Activated CD8-positive, alpha-beta T cell treated with anti-CD3 and anti-CD28 coated beads for 36 hours (primary cell): ENCODE results near the gene PSMD2. TPM values are rescaled to one million over a fixed set of nuclear protein-coding genes. Genes with fewer than 3 reads are reported as not detected.
A peak's percentile ranks its signal among the peaks of the same experiment; 100 is the strongest.

Experiments
- ATAC-seq: fragments of 200-7000 bp; cut with Tn5 transposase; one replicate; pipeline ENCODE4 v1.10.0; 2021; ENCODE audit warnings: mild to moderate bottlenecking, moderate library complexity
- CTCF ChIA-PET: fragments of 350-600 bp; sonication (Branson Sonifier 250); formaldehyde crosslinking; loops from one replicate; lab custom pipeline; 2021; ENCODE audit warnings: antibody characterized with exemption; lab: Charles Lee
- POLR2A ChIA-PET: fragments of 350-600 bp; sonication (Branson Sonifier 250); formaldehyde crosslinking; loops from one replicate; lab custom pipeline; 2021; ENCODE audit warnings: antibody characterized with exemption; lab: Charles Lee
- DNase-seq: peaks from one replicate; pipeline ENCODE4 v3.0.0-alpha.2; 2020
- H3K27ac Mint-ChIP-seq: one replicate; pipeline ENCODE4 v1.8.0; 2021; ENCODE audit warnings: mild to moderate bottlenecking, mixed read lengths
- H3K27me3 Mint-ChIP-seq: one replicate; pipeline ENCODE4 v1.8.0; 2021; ENCODE audit warnings: mixed read lengths
- H3K36me3 Mint-ChIP-seq: one replicate; pipeline ENCODE4 v1.8.0; 2021; ENCODE audit warnings: low read depth, mixed read lengths
- H3K4me1 Mint-ChIP-seq: one replicate; pipeline ENCODE4 v1.8.0; 2021; ENCODE audit warnings: low read depth, mixed read lengths
- H3K4me3 Mint-ChIP-seq: one replicate; pipeline ENCODE4 v1.8.0; 2021; ENCODE audit warnings: mild to moderate bottlenecking, moderate library complexity, mixed read lengths
- H3K9me3 Mint-ChIP-seq: one replicate; pipeline ENCODE4 v1.8.0; 2021; ENCODE audit warnings: mixed read lengths
- CTCF ChIP-seq: fragments of 200-600 bp; IDR thresholded peaks from one replicate; pipeline ENCODE4 v1.8.0; 2022; ENCODE audit warnings: antibody characterized with exemption, mild to moderate bottlenecking
- intact Hi-C: fragments of 100-400 bp; cut with micrococcal nuclease; formaldehyde crosslinking; loops from one replicate; pipeline ENCODE4 v1.10.0; 2022
- total RNA-seq, 2 experiments: library from RNA; stranded (reverse); gene quantifications; one replicate each; pipeline ENCODE4 v1.2.3, GENCODE V29; 2021

PSMD2 gene
- total RNA-seq, 2 experiments from 2014 or later = 220 to 221 TPM

GRCh38 chr3:184352149-184352785, 53.2 kb downstream of the PSMD2 start:
- no peaks in the 10 kb centered on the region for H3K36me3 Mint-ChIP-seq
- H3K4me3 Mint-ChIP-seq = no peak overlapping the region
- H3K27me3 Mint-ChIP-seq = no peaks in the 10 kb centered on the region
- no peak for TF ChIP-seq CTCF
- peaks cover 4% of the 10 kb centered on the region for H3K4me1 Mint-ChIP-seq
- ATAC-seq = no peak
- H3K9me3 Mint-ChIP-seq = no peaks in the 10 kb centered on the region
- ChIA-PET POLR2A (interaction anchor here (2.1 kb wide), 1 partner anchor 9 kb away, joined by 11 read pairs; the partner anchor contains the start of genes CLCN2 and POLR2H), CTCF (interaction anchor here (2.0 kb wide), 1 partner anchor 20 kb away, joined by 6 read pairs; no protein-coding TSS in a partner anchor)
- no peak for DNase-seq
- H3K27ac Mint-ChIP-seq = no peak overlapping the region
- intact Hi-C loops = no loop called here

DNA sequence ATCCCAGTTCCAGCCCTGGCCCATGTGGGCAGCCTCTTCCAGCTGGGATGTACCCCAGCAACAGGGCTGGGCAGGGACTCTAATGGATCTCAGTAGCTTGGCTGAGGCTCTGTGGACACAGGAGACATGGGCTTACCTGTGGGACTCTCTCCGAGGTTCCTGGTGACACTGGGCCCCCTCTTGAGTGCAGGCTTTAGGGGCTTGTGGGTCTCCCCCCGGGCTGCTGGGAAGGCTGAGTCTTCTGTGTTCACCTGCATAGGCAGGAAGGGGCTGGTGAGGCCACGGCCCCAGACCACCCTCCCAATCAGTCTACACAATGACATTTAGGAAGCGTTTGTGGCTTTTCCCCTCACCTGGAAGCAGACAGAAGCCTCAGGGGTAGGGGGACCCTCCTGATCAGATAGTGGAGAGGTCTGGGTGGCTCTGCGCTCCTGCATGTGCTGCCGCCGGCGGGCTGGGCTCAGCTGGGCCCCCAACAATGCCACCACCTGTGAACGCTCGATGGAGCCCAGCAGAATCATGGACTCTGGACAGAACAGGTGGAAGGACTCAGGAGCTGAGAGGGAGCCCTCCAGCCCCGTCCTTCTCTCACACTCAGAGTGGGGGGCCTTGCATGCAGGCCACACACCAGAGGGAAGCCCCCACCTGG, 54.0 kb downstream of the PSMD2 start:
- intact Hi-C loops = no loop called here
- no peaks in the 10 kb centered on the region for H3K9me3 Mint-ChIP-seq
- CTCF ChIA-PET = interaction anchor here (0.9 to 3.1 kb wide), 14 partner anchors 7 to 195 kb away, joined by 3 to 25 read pairs (median 5); partner anchors contain the start of gene FAM131A
- TF ChIP-seq CTCF = no peak
- H3K4me3 Mint-ChIP-seq = no peak overlapping the region
- ATAC-seq (no peak), DNase-seq (no peak)
- no peaks in the 10 kb centered on the region for H3K27me3 Mint-ChIP-seq
- POLR2A ChIA-PET = interaction anchor here (1.3 to 2.0 kb wide), 2 partner anchors 14 to 161 kb away, joined by 3 to 8 read pairs; no protein-coding TSS in a partner anchor
- no peaks in the 10 kb centered on the region for H3K36me3 Mint-ChIP-seq
- no peak overlapping the region for H3K27ac Mint-ChIP-seq
- H3K4me1 Mint-ChIP-seq = peaks cover 4% of the 10 kb centered on the region

DNA sequence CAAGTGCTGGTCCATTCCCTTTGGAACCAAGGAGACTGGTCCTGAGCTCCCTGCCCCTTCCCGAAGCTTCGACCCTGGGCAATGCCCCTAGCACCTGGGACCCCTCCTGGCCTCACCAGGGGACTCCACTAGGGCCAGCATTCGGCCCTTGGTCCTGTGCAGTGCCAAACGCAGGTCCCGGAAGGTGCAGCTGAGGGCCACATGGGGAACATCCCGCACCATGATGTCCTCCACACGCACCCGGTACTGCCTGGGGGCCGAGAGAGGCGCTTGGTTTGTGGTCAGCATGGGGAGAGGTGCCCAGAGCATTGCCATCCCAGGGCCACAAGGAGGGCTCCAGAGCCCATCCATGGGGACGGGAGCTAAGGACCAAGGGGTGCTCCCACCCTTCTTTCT, 54.5 kb downstream of the PSMD2 start:
- no peaks in the 10 kb centered on the region for H3K9me3 Mint-ChIP-seq
- CTCF ChIA-PET = interaction anchor here (0.6 to 3.1 kb wide), 19 partner anchors 8 to 195 kb away, joined by 3 to 25 read pairs (median 4); partner anchors contain the start of gene FAM131A
- no peak overlapping the region for H3K4me3 Mint-ChIP-seq
- POLR2A ChIA-PET = interaction anchor here (0.8 to 2.0 kb wide), 4 partner anchors 15 to 160 kb away, joined by 3 to 8 read pairs (median 4); partner anchors contain the start of gene FAM131A
- TF ChIP-seq CTCF = no peak
- intact Hi-C loops = no loop called here
- H3K27ac Mint-ChIP-seq = no peak overlapping the region
- ATAC-seq (no peak), DNase-seq (no peak)
- peaks cover 4% of the 10 kb centered on the region for H3K4me1 Mint-ChIP-seq
- no peaks in the 10 kb centered on the region for H3K36me3 Mint-ChIP-seq
- no peaks in the 10 kb centered on the region for H3K27me3 Mint-ChIP-seq

DNA sequence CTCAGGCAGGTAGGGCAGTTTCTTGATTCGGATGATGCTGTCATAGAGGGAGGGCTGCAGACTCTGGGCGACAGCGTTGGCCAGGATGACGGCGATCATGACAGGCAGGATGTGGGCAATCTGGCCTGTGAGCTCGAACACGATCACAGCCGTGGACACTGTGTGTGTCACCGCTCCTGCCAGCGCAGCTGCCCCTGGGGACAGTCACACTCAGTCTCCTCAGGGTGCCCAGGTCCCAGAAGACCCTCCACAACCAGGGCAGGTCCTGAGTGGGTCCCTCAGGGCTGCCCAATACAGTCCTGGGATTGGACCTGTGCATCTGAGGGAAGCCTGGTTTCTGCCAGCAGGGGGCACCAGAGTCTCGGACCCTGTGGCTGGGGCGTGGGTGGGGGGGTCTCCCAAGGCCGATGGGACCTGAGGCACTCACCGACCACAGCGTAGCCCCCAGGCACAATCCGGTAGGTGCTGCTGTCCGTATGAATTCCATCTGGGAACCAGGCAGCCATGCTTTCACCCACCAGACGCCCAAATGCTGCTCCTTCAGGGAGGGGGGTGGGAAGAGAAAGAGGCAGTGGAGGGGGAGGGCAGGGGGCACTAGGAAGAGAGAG, 55.2 kb downstream of the PSMD2 start:
- peak overlapping the region; percentile 11 for H3K27ac Mint-ChIP-seq
- no peaks in the 10 kb centered on the region for H3K27me3 Mint-ChIP-seq
- peak; percentile 82 for DNase-seq
- ChIA-PET CTCF (interaction anchor here (0.6 to 3.1 kb wide), 20 partner anchors 9 to 196 kb away, joined by 3 to 25 read pairs (median 4); partner anchors contain the start of gene FAM131A), POLR2A (interaction anchor here (0.8 to 2.0 kb wide), 5 partner anchors 16 to 159 kb away, joined by 3 to 8 read pairs (median 4); partner anchors contain the start of gene FAM131A)
- H3K4me1 Mint-ChIP-seq = peaks cover 4% of the 10 kb centered on the region
- no peaks in the 10 kb centered on the region for H3K36me3 Mint-ChIP-seq
- peak; percentile 76 for TF ChIP-seq CTCF
- H3K9me3 Mint-ChIP-seq = no peaks in the 10 kb centered on the region
- no peak overlapping the region for H3K4me3 Mint-ChIP-seq
- intact Hi-C loops = no loop called here
- peak; percentile 89 for ATAC-seq
